HG02840 (cell line): ENCODE data around the gene CTNS.
A peak's percentile ranks its signal among the peaks of the same experiment; 100 is the strongest.

Experiments
- ATAC-seq: cut with Tn5 transposase; IDR thresholded peaks from one replicate; pipeline ENCODE4 v1.9.1; 2021; ENCODE audit warnings: mild to moderate bottlenecking, moderate library complexity, moderate number of reproducible peaks; ENCODE audit not compliant: unreplicated experiment, low FRiP score

Gene CTNS

GRCh38 chr17:3636154-3636907, at the start of gene CTNS, which contains the start of gene SHPK:
CTNS (plus strand) TSS chr17:3636760; CDS start chr17:3640207, 3,447 bp downstream.
SHPK (minus strand) TSS chr17:3636250; CDS start chr17:3636219, 31 bp downstream.
- peak; percentile 91 for ATAC-seq

- ATAC-seq, result no peak
Observed at GRCh38 chr17:3589784-3590183, 46.8 kb upstream of the CTNS start.

GRCh38 chr17:3590231-3590630, 46.3 kb upstream of the CTNS start:
- no peak for ATAC-seq

GRCh38 chr17:3590768-3591167, 45.8 kb upstream of the CTNS start:
- ATAC-seq, result no peak

- no peak for ATAC-seq
Observed at GRCh38 chr17:3592216-3592860, 44.2 kb upstream of the CTNS start.

- no peak for ATAC-seq
Observed at GRCh38 chr17:3593384-3593783, 43.2 kb upstream of the CTNS start.

GRCh38 chr17:3594051-3594800, 42.3 kb upstream of the CTNS start:
- ATAC-seq, result no peak

GRCh38 chr17:3594976-3595375, 41.6 kb upstream of the CTNS start:
- ATAC-seq, result no peak

- ATAC-seq, result no peak
Observed at GRCh38 chr17:3596804-3597464, 39.6 kb upstream of the CTNS start.

- ATAC-seq, result no peak
Observed at GRCh38 chr17:3598078-3598477, 38.5 kb upstream of the CTNS start.

- no peak for ATAC-seq
Observed at GRCh38 chr17:3600529-3601205, 35.9 kb upstream of the CTNS start.

- no peak for ATAC-seq
Observed at GRCh38 chr17:3602499-3602898, 34.1 kb upstream of the CTNS start.

- no peak for ATAC-seq
Observed at GRCh38 chr17:3603119-3603869, 33.3 kb upstream of the CTNS start.

GRCh38 chr17:3603870-3604259, 32.7 kb upstream of the CTNS start:
- no peak for ATAC-seq

GRCh38 chr17:3609689-3610088, 26.9 kb upstream of the CTNS start:
- no peak for ATAC-seq

GRCh38 chr17:3610523-3610922, 26.0 kb upstream of the CTNS start:
- ATAC-seq, result no peak

- no peak for ATAC-seq
Observed at GRCh38 chr17:3613124-3613523, 23.4 kb upstream of the CTNS start.

- ATAC-seq, result no peak
Observed at GRCh38 chr17:3615160-3615870, 21.2 kb upstream of the CTNS start.

GRCh38 chr17:3621146-3621720, 15.3 kb upstream of the CTNS start:
- ATAC-seq, result no peak
